CD4-positive, alpha-beta T cell treated with Interleukin-15 for 4 hours (primary cell): Measurements from ENCODE around the gene COPS7A.

ENCODE experiments used
- DNase-seq: peaks from one replicate; pipeline ENCODE4 v3.0.0-alpha.2; 2020; ENCODE audit warnings: low spot score

COPS7A gene

GRCh38 chr12:6723607-6724408 is at the start of gene COPS7A:
COPS7A (plus strand) TSS chr12:6724046; CDS start chr12:6724657, 611 bp downstream.
- DNase-seq, result peak; percentile 99

GRCh38 chr12:6676962-6677361 is 46.9 kb upstream of the COPS7A start:
- no peak for DNase-seq

- peak; percentile 62 for DNase-seq
These were observed 39.2 kb upstream of the COPS7A start for GRCh38 chr12:6684609-6685008.

GRCh38 chr12:6685814-6686213 is 38.0 kb upstream of the COPS7A start:
- DNase-seq, result no peak

- DNase-seq, result peak; percentile 29
These were observed 35.3 kb upstream of the COPS7A start for GRCh38 chr12:6688543-6688998.

GRCh38 chr12:6688999-6689882 is 34.6 kb upstream of the COPS7A start, which contains the start of gene ZNF384:
ZNF384 (minus strand) TSS chr12:6689375; CDS start chr12:6679520, 9,855 bp downstream.
- peak; percentile 98 for DNase-seq

GRCh38 chr12:6691473-6691872 is 32.4 kb upstream of the COPS7A start:
- no peak for DNase-seq

- no peak for DNase-seq
These were observed 31.0 kb upstream of the COPS7A start for GRCh38 chr12:6692888-6693287.

- DNase-seq, result no peak
These were observed 30.0 kb upstream of the COPS7A start for GRCh38 chr12:6693832-6694355.

GRCh38 chr12:6694701-6695100 is 29.1 kb upstream of the COPS7A start:
- DNase-seq, result no peak

GRCh38 chr12:6695313-6696045 is 28.4 kb upstream of the COPS7A start:
- no peak for DNase-seq

- DNase-seq, result no peak
These were observed 26.9 kb upstream of the COPS7A start for GRCh38 chr12:6696690-6697583.

- no peak for DNase-seq
These were observed 26.1 kb upstream of the COPS7A start for GRCh38 chr12:6697584-6698351.

GRCh38 chr12:6698352-6699046 is 25.3 kb upstream of the COPS7A start:
- no peak for DNase-seq

- DNase-seq, result no peak
These were observed 24.4 kb upstream of the COPS7A start for GRCh38 chr12:6699259-6699988.

GRCh38 chr12:6699989-6700645 is 23.7 kb upstream of the COPS7A start:
- DNase-seq, result no peak

GRCh38 chr12:6700646-6701051 is 23.2 kb upstream of the COPS7A start, which contains the start of gene PIANP:
PIANP (minus strand) TSS chr12:6700815; CDS start chr12:6698061, 2,754 bp downstream.
- peak; percentile 31 for DNase-seq
